Rectal smooth muscle tissue (tissue), 1 donor: ENCODE measurements around the gene BPHL.
"Not testable (repeated sequence)": the region's sequence is repeated elsewhere in the genome, so short reads cannot be mapped to it uniquely, and the experiment has no call there.

Experiments used
- H3K27ac ChIP-seq: one replicate; pipeline ENCODE4 v1.7.0; 2013; ENCODE audit warnings: low read depth, low read length, inconsistent platforms
- H3K27me3 ChIP-seq: one replicate; pipeline ENCODE4 v1.7.0; 2013; ENCODE audit warnings: low read length; ENCODE audit not compliant: control insufficient read depth, insufficient read depth
- H3K36me3 ChIP-seq: one replicate; pipeline ENCODE4 v1.7.0; 2013; ENCODE audit warnings: low read length; ENCODE audit not compliant: control insufficient read depth, insufficient read depth
- H3K4me1 ChIP-seq: one replicate; pipeline ENCODE4 v1.7.0; 2013; ENCODE audit warnings: low read length; ENCODE audit not compliant: control insufficient read depth, insufficient read depth
- H3K4me3 ChIP-seq: one replicate; pipeline ENCODE4 v1.7.0; 2013; ENCODE audit warnings: low read length
- H3K9ac ChIP-seq: one replicate; pipeline ENCODE4 v1.7.0; 2013; ENCODE audit warnings: low read length

Gene BPHL

DNA sequence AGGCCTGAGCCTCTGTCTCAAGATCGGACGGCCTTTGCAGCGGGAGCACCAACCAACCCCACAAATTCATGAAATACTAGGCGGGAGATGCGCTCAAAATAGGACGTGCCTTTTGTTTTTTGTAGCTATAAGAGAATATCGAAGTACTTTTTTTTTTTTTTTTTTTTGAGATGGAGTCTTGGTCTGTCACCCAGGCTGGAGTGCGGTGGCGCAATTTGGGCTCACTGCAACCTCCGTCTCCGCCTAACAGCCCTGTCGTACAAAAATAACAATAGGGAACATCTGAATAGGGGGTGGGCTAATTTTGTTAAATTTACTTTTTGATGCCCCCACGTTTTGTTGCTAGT is 44.7 kb downstream of the BPHL start:
- H3K27me3 ChIP-seq: no peaks in the 10 kb centered on the region
- H3K4me3 ChIP-seq: peak overlapping the region; percentile 54
- peaks cover 7% of the 10 kb centered on the region for H3K4me1 ChIP-seq
- H3K27ac ChIP-seq: no peak overlapping the region
- H3K9ac ChIP-seq: no peak overlapping the region
- H3K36me3 ChIP-seq: no peaks in the 10 kb centered on the region

- Histone ChIP-seq H3K36me3 (no peaks in the 10 kb centered on the region), H3K4me1 (peaks cover 4% of the 10 kb centered on the region), H3K4me3 (no peak overlapping the region), H3K27me3 (no peaks in the 10 kb centered on the region), H3K9ac (no peak overlapping the region), H3K27ac (no peak overlapping the region)
Measured at GRCh38 chr6:3164388-3164787, 45.9 kb downstream of the BPHL start.

DNA sequence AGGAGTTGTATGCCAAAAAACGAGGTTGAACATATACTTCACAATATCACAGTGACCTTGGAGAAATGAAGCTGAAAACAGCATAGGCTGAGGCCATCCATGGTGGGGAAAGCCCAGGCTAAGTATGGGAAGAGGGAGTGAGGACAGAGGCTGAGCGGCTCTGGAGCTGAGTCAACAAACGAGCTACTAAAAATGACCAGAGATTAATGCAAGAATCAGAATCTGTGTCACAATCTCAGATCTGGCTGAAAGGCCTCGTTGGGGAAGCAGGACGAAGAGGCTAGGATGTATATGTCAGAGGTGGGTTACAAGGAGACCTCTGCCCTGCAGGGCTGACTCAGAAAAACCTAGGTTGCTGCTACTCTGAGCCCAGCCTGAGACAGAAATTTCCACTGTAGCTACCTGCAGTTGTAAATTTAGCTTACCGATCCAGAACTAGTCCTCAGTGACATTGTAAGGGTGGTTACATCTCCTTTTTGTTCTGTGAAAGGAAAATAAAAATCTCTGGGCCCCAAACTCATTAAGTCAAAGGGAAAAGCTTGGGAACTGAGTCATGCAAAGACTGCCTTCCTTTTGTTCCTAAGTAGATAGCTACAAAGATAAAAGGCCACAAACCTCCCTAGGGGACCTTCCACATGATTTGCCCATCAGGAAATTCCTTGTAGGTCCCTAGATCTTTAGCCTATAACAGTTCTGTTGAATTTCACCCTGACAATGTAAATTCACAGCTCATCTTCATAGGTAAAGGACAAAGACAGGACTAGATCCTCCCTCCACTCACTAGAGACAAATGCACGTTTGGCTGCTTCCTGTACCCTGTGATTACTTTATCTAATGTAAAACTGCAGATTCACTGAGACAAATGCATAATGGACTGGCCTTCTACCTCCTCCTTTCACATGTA is 47.4 kb downstream of the BPHL start:
- H3K27ac ChIP-seq: no peak overlapping the region
- no peaks in the 10 kb centered on the region for H3K27me3 ChIP-seq
- peaks cover 4% of the 10 kb centered on the region for H3K4me1 ChIP-seq
- no peaks in the 10 kb centered on the region for H3K36me3 ChIP-seq
- H3K9ac ChIP-seq: no peak overlapping the region
- no peak overlapping the region for H3K4me3 ChIP-seq

DNA sequence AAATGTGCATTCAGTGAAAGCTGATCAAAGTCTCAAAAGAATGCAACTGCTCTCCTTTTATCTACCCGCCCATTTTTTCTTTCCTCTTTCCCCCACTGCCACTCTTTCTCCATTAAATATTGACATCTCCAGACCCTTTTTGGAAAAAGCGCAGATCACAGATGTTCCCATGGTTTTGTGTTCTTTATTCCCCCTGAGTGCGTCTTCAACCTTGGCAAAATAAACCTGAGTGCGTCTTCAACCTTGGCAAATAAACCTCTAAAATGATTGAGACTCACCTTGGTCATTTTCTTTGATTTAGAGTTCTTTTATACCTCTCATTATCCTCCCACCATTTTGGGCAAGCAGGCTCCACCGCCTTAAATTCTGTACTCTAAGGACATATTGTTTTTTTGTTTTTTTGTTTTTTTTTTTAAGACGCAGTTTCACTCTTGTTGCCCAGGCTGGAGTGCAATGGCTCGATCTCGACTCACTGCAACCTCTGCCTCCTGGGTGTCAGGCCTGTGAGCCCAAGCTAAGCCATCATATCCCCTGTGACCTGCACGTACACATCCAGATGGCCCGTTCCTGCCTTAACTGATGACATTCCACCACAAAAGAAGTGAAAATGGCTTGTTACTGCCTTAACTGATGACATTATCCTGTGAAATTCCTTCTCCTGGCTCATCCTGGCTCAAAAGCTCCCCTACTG is 48.2 kb downstream of the BPHL start:
- H3K9ac ChIP-seq, H3K27ac ChIP-seq, H3K36me3 ChIP-seq, H3K27me3 ChIP-seq, H3K4me3 ChIP-seq, H3K4me1 ChIP-seq: not testable (repeated sequence)

DNA sequence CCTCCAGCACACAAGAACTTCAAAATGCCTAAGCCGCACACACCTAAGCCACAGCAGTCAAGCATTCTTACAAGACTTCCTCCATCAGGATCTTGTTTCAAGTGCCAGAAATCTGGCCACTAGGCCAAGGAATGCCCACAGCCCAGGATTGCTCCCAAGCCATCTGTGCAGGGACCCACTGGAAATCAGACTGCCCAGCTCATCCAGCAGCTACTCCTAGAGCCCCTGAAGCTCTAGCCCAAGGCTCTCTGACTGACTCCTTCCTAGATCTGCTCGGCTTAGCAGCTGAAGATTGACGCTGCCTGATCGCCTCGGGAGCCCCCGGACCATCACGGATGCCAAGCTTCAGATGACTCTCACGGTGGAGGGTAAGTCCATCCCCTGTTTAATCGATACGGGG is 49.5 kb downstream of the BPHL start:
- H3K4me1 ChIP-seq, H3K4me3 ChIP-seq, H3K27ac ChIP-seq, H3K36me3 ChIP-seq, H3K9ac ChIP-seq, H3K27me3 ChIP-seq: not testable (repeated sequence)

DNA sequence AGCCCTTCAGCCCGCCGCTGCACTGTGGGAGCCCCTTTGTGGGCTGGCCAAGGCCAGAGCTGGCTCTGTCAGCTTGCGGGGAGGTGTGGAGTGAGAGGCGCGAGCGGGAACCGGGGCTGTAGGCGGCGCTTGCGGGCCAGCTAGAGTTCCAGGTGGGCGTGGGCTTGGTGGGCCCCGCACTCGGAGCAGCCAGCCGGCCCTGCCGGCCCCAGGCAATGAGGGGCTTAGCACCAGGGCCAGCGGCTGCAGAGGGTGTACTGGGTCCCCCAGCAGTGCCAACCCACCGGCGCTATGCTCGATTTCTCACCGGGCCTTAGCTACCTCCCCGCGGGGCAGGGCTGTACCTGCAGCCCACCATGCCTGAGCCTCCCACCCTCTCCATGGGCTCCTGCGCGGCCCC is 52.2 kb downstream of the BPHL start:
- H3K27ac ChIP-seq, H3K9ac ChIP-seq, H3K4me3 ChIP-seq, H3K36me3 ChIP-seq, H3K27me3 ChIP-seq, H3K4me1 ChIP-seq: not testable (repeated sequence)

GRCh38 chr6:3171313-3172175 is 53.0 kb downstream of the BPHL start:
- not testable (repeated sequence) for H3K36me3 ChIP-seq, H3K4me1 ChIP-seq, H3K27ac ChIP-seq

GRCh38 chr6:3172789-3173188 is 54.3 kb downstream of the BPHL start:
- H3K27ac ChIP-seq, H3K9ac ChIP-seq, H3K4me1 ChIP-seq, H3K27me3 ChIP-seq, H3K36me3 ChIP-seq, H3K4me3 ChIP-seq: not testable (repeated sequence)

More at GRCh38 chr6:3171313-3172175, 53.0 kb downstream of the BPHL start:
- not testable (repeated sequence) for H3K4me3 ChIP-seq, H3K9ac ChIP-seq, H3K27me3 ChIP-seq

DNA sequence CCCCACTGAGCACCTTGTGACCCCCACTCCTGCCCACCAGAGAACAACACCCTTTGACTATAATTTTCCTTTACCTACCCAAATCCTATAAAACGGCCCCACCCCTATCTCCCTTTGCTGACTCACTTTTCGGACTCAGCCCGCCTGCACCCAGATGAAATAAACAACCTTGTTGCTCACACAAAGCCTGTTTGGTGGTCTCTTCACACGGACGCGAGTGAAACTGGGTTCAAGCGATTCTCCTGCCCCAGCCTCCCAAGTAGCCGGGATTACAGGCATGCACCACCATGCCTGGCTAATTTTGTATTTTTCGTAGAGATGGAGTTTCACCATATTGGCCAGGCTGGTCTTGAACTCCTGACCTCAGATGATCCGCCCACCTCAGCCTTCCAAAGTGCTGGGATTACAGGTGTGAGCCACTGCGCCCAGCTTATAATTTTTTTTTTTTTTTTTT is 55.2 kb downstream of the BPHL start:
- not testable (repeated sequence) for H3K4me3 ChIP-seq, H3K27ac ChIP-seq, H3K4me1 ChIP-seq, H3K36me3 ChIP-seq, H3K9ac ChIP-seq, H3K27me3 ChIP-seq

- Histone ChIP-seq H3K4me1 (no peaks in the 10 kb centered on the region), H3K27ac (no peak overlapping the region), H3K9ac (no peak overlapping the region), H3K27me3 (no peaks in the 10 kb centered on the region), H3K4me3 (no peak overlapping the region), H3K36me3 (no peaks in the 10 kb centered on the region)
Measured at GRCh38 chr6:3175715-3176402, 57.3 kb downstream of the BPHL start.

- no peak overlapping the region for H3K9ac ChIP-seq
- H3K27me3 ChIP-seq: no peaks in the 10 kb centered on the region
- no peak overlapping the region for H3K4me3 ChIP-seq
- H3K36me3 ChIP-seq: no peaks in the 10 kb centered on the region
- no peak overlapping the region for H3K27ac ChIP-seq
- H3K4me1 ChIP-seq: no peaks in the 10 kb centered on the region
Measured at GRCh38 chr6:3176562-3177355, 58.2 kb downstream of the BPHL start.
